GM12878 (cell line): ENCODE measurements around the gene C1orf21. TPM values are rescaled to one million over a fixed set of nuclear protein-coding genes. Genes with fewer than 3 reads are reported as not detected.

ENCODE experiments used
- ATAC-seq: fragments of 200-7000 bp; cut with Tn5 transposase; 3 replicates; pipeline ENCODE4 v1.9.1; 2020; ENCODE audit warnings: mild to moderate bottlenecking, moderate library complexity
- BruUV-seq: library from RNA; stranded (reverse); fragments of 400-500 nt; replicated peaks from 2 replicates; lab custom pipeline; 2021; lab: Mats Ljungman, UMichigan
- CTCF ChIA-PET: fragments of 300-600 bp; sonication (Branson Sonifier 250); formaldehyde crosslinking; extraction: SDS; loops from one replicate; lab custom pipeline; 2021; ENCODE audit warnings: inconsistent platforms; lab: Yijun Ruan, JAX
- POLR2A ChIA-PET: fragments of 350-600 bp; formaldehyde crosslinking; extraction: SDS; loops from one replicate; lab custom pipeline; 2021; ENCODE audit warnings: inconsistent platforms; lab: Charles Lee
- RAD21 ChIA-PET: fragments of 300-600 bp; sonication (Branson Sonifier 250); formaldehyde crosslinking; loops from one replicate; lab custom pipeline; 2023; ENCODE audit warnings: antibody characterized with exemption; ENCODE audit not compliant: unreplicated experiment; lab: Charles Lee
- SMC1A ChIA-PET: fragments of 300-600 bp; sonication (Branson Sonifier 250); formaldehyde crosslinking; loops from one replicate; lab custom pipeline; 2023; ENCODE audit not compliant: unreplicated experiment, uncharacterized antibody; lab: Charles Lee
- DNase-seq: peaks from one replicate; pipeline ENCODE4 v3.0.0-alpha.2; 2011; ENCODE audit warnings: low read depth, low spot score
- FAIRE-seq: peaks from 3 replicates; lab custom pipeline; 2011; peaks lifted over from hg19 to GRCh38; lab: Jason Lieb, UNC
- H2AFZ ChIP-seq: 2 replicates; pipeline ENCODE4 v1.6.0; 2011; ENCODE audit warnings: low read depth, low read length, control low read depth; ENCODE audit not compliant: control insufficient read depth
- H3K27ac ChIP-seq: 2 replicates; pipeline ENCODE4 v1.5.1; 2011; ENCODE audit warnings: control low read depth; ENCODE audit not compliant: control insufficient read depth, insufficient read depth
- H3K27me3 ChIP-seq, 2 experiments: replicated peaks in 1 of 2; 2 replicates each; pipeline versions ENCODE4 v1.6.0 to v1.6.1; 2011; ENCODE audit warnings: low read length in 1 of 2; ENCODE audit not compliant: control insufficient read depth in 2 of 2, insufficient read depth in 2 of 2
- H3K36me3 ChIP-seq, 2 experiments: 2 replicates each; pipeline ENCODE4 v1.5.1; 2011; ENCODE audit warnings: low read length in 1 of 2; ENCODE audit not compliant: control insufficient read depth in 2 of 2, insufficient read depth in 2 of 2
- H3K4me1 ChIP-seq: 2 replicates; pipeline ENCODE4 v1.6.1; 2011; ENCODE audit warnings: mild to moderate bottlenecking, low read length, moderate library complexity, mixed read lengths; ENCODE audit not compliant: control insufficient read depth, insufficient read depth
- H3K4me2 ChIP-seq: 2 replicates; pipeline ENCODE4 v1.6.0; 2011; ENCODE audit warnings: control low read depth; ENCODE audit not compliant: control insufficient read depth, insufficient read depth
- H3K4me3 ChIP-seq: fragments of 200-600 bp; sonication (generic); 2 replicates; pipeline ENCODE4 v1.5.1; 2016
- H3K79me2 ChIP-seq: 2 replicates; pipeline ENCODE4 v1.6.0; 2011; ENCODE audit warnings: low read length; ENCODE audit not compliant: control insufficient read depth, insufficient read depth
- H3K9ac ChIP-seq: 2 replicates; pipeline ENCODE4 v1.8.0; 2011; ENCODE audit warnings: low read length, control low read depth, mixed read lengths; ENCODE audit not compliant: control insufficient read depth, insufficient read depth
- H3K9me3 ChIP-seq: replicated peaks from 3 replicates; pipeline ENCODE4 v1.5.1; 2011; ENCODE audit warnings: mild to moderate bottlenecking, low read length; ENCODE audit not compliant: control insufficient read depth, insufficient read depth
- H4K20me1 ChIP-seq: 2 replicates; pipeline ENCODE4 v1.6.0; 2011; ENCODE audit not compliant: control insufficient read depth, insufficient read depth
- CHD4 ChIP-seq: fragments of 200-600 bp; sonication (generic); IDR thresholded peaks from 2 replicates; pipeline ENCODE4 v1.6.1; 2016; ENCODE audit warnings: mild to moderate bottlenecking
- DPF2 ChIP-seq: fragments of 450-650 bp; IDR thresholded peaks from 2 replicates; pipeline ENCODE4 v1.6.1; 2017; ENCODE audit warnings: mild to moderate bottlenecking
- HDGF ChIP-seq: fragments of 450-650 bp; IDR thresholded peaks from 2 replicates; pipeline ENCODE4 v1.6.1; 2016; ENCODE audit warnings: antibody characterized with exemption
- KAT2A ChIP-seq: conservative IDR thresholded peaks from 2 replicates; pipeline ENCODE4 v1.6.1; 2011; ENCODE audit warnings: low read depth, low read length; ENCODE audit not compliant: control insufficient read depth
- KDM1A ChIP-seq: fragments of 200-600 bp; sonication (generic); IDR thresholded peaks from 2 replicates; pipeline ENCODE4 v1.6.1; 2016; ENCODE audit warnings: borderline replicate concordance
- KLF5 ChIP-seq: fragments of 450-650 bp; IDR thresholded peaks from 2 replicates; pipeline ENCODE4 v1.6.1; 2014; ENCODE audit warnings: mild to moderate bottlenecking; ENCODE audit not compliant: partially characterized antibody
- MYB ChIP-seq: fragments of 150-350 bp; IDR thresholded peaks from 2 replicates; pipeline ENCODE4 v1.6.1; 2014; ENCODE audit warnings: mild to moderate bottlenecking, low read depth, low read length, borderline replicate concordance
- NFYA ChIP-seq: IDR thresholded peaks from 2 replicates; pipeline ENCODE4 v1.6.1; 2011; ENCODE audit warnings: low read depth, mild to moderate bottlenecking, low read length, improper control_type of control experiment, borderline replicate concordance
- REST ChIP-seq: IDR thresholded peaks from 2 replicates; pipeline ENCODE4 v1.6.1; 2012; ENCODE audit warnings: mild to moderate bottlenecking, low read depth, low read length
- RUNX3 ChIP-seq: IDR thresholded peaks from 2 replicates; pipeline ENCODE4 v1.6.1; 2012; ENCODE audit warnings: low read length, inconsistent platforms
- SIN3A ChIP-seq: IDR thresholded peaks from 2 replicates; pipeline ENCODE4 v1.6.1; 2012; ENCODE audit warnings: low read depth, low read length, improper control_type of control experiment
- STAT3 ChIP-seq: IDR thresholded peaks from 2 replicates; pipeline ENCODE4 v1.6.1; 2011; ENCODE audit warnings: low read depth, low read length, improper control_type of control experiment
- ZNF207 ChIP-seq: fragments of 450-650 bp; IDR thresholded peaks from 2 replicates; pipeline ENCODE4 v1.6.1; 2014; ENCODE audit warnings: antibody characterized with exemption, mild to moderate bottlenecking, borderline replicate concordance
- WGBS: methylation state at CpG from one replicate; pipeline ENCODE4 v1.1.6; 2016; ENCODE audit warnings: low lambda C conversion rate; ENCODE audit not compliant: insufficient replicate concordance, insufficient coverage; ENCODE audit errors: missing lambda C conversion rate; 5-methylcytosine and 5-hydroxymethylcytosine counted together
- in situ Hi-C: fragments of 300-500 bp; cut with MboI; formaldehyde crosslinking; loops from 9 replicates; pipeline ENCODE4 v1.14.3; 2018; ENCODE audit warnings: mixed read lengths
- intact Hi-C: fragments of 100-400 bp; cut with micrococcal nuclease; formaldehyde crosslinking; loops from one replicate; pipeline ENCODE4 v1.14.2; 2022; ENCODE audit not compliant: unreplicated experiment
- polyA plus RNA-seq, 11 experiments: library from polyadenylated mRNA; depleted of rRNA in 4 of 11; unstranded in 6 of 11; stranded (reverse) in 5 of 11; fragments of >200 nt; fragmentation: Nextera tagmentation in 4 of 11; fragmentation: Illumina TruSeq in 1 of 11; extraction: Ambion mirVana in 4 of 11; extraction: Trizol in 1 of 11; gene quantifications; 1 replicate in 1 of 11; 2 replicates in 10 of 11; pipeline versions ENCODE4 v1.2.1 to v1.2.3, GENCODE V29; 2011 to 2016; ENCODE audit warnings: inconsistent platforms in 2 of 11, missing spikeins in 2 of 11, low read depth in 1 of 11
- total RNA-seq, 4 experiments: library from RNA; depleted of rRNA in 3 of 4; stranded (reverse); fragments of >200 nt in 3 of 4; fragmentation: Illumina TruSeq in 1 of 4; extraction: Trizol in 1 of 4; gene quantifications; 2 replicates each; pipeline versions ENCODE4 v1.2.1 to v1.2.3, GENCODE V29; 2013 to 2021
- TF ChIP-seq, protein P1 (sequence below): fragments of 450-650 bp; IDR thresholded peaks from 2 replicates; pipeline ENCODE4 v1.6.1; 2014; ENCODE audit warnings: mild to moderate bottlenecking
- TF ChIP-seq, protein P2 (sequence below): fragments of 150-350 bp; IDR thresholded peaks from 2 replicates; pipeline ENCODE4 v1.6.1; 2016; ENCODE audit warnings: low read depth, low read length
- TF ChIP-seq, protein P3 (sequence below): fragments of 450-650 bp; IDR thresholded peaks from 2 replicates; pipeline ENCODE4 v1.6.1; 2018; ENCODE audit warnings: borderline replicate concordance, mild to moderate bottlenecking; ENCODE audit not compliant: partially characterized antibody

C1orf21 gene
- total and polyA plus RNA-seq, 10 of the 15 experiments (the other 5 are each of a cell fraction or from before 2014, with no cell fraction given), result 0.03 to 1.6 (median 0.17) TPM; not detected in 3

- 15% methylated on average over 3 of the region's 3 CpGs for WGBS
- TF ChIP-seq ZNF207 (no peak), REST (no peak), HDGF (no peak), KDM1A (no peak), SIN3A (no peak), NFYA (no peak), KAT2A (no peak), CHD4 (no peak), STAT3 (no peak), KLF5 (no peak), RUNX3 (no peak), DPF2 (no peak), MYB (no peak)
- TF ChIP-seq, protein P1, sequence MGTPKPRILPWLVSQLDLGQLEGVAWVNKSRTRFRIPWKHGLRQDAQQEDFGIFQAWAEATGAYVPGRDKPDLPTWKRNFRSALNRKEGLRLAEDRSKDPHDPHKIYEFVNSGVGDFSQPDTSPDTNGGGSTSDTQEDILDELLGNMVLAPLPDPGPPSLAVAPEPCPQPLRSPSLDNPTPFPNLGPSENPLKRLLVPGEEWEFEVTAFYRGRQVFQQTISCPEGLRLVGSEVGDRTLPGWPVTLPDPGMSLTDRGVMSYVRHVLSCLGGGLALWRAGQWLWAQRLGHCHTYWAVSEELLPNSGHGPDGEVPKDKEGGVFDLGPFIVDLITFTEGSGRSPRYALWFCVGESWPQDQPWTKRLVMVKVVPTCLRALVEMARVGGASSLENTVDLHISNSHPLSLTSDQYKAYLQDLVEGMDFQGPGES, result no peak
- TF ChIP-seq, protein P2, sequence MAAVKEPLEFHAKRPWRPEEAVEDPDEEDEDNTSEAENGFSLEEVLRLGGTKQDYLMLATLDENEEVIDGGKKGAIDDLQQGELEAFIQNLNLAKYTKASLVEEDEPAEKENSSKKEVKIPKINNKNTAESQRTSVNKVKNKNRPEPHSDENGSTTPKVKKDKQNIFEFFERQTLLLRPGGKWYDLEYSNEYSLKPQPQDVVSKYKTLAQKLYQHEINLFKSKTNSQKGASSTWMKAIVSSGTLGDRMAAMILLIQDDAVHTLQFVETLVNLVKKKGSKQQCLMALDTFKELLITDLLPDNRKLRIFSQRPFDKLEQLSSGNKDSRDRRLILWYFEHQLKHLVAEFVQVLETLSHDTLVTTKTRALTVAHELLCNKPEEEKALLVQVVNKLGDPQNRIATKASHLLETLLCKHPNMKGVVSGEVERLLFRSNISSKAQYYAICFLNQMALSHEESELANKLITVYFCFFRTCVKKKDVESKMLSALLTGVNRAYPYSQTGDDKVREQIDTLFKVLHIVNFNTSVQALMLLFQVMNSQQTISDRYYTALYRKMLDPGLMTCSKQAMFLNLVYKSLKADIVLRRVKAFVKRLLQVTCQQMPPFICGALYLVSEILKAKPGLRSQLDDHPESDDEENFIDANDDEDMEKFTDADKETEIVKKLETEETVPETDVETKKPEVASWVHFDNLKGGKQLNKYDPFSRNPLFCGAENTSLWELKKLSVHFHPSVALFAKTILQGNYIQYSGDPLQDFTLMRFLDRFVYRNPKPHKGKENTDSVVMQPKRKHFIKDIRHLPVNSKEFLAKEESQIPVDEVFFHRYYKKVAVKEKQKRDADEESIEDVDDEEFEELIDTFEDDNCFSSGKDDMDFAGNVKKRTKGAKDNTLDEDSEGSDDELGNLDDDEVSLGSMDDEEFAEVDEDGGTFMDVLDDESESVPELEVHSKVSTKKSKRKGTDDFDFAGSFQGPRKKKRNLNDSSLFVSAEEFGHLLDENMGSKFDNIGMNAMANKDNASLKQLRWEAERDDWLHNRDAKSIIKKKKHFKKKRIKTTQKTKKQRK, result no peak
- TF ChIP-seq, protein P3, sequence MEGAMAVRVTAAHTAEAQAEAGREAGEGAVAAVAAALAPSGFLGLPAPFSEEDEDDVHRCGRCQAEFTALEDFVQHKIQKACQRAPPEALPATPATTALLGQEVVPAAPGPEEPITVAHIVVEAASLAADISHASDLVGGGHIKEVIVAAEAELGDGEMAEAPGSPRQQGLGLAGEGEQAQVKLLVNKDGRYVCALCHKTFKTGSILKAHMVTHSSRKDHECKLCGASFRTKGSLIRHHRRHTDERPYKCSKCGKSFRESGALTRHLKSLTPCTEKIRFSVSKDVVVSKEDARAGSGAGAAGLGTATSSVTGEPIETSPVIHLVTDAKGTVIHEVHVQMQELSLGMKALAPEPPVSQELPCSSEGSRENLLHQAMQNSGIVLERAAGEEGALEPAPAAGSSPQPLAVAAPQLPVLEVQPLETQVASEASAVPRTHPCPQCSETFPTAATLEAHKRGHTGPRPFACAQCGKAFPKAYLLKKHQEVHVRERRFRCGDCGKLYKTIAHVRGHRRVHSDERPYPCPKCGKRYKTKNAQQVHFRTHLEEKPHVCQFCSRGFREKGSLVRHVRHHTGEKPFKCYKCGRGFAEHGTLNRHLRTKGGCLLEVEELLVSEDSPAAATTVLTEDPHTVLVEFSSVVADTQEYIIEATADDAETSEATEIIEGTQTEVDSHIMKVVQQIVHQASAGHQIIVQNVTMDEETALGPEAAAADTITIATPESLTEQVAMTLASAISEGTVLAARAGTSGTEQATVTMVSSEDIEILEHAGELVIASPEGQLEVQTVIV, result no peak
These were observed 119.7 kb downstream of the C1orf21 start for GRCh38 chr1:184506481-184506880.

More at GRCh38 chr1:184506481-184506880, 119.7 kb downstream of the C1orf21 start:
- Histone ChIP-seq H2AFZ (no peak overlapping the region), H3K9ac (no peak overlapping the region), H3K79me2 (no peaks in the 10 kb centered on the region), H3K4me2 (no peak overlapping the region), H3K9me3 (no peaks in the 10 kb centered on the region), H3K27me3 (peaks cover 0 to 2% of the 10 kb centered on the region in 2 experiments; a peak in 2 of 4 replicates), H4K20me1 (no peaks in the 10 kb centered on the region), H3K36me3 (no peaks in the 10 kb centered on the region), H3K27ac (no peak overlapping the region), H3K4me3 (no peak overlapping the region), H3K4me1 (no peaks in the 10 kb centered on the region)
- in situ Hi-C loops, result no loop called here
- DNase-seq, result no peak
- BruUV-seq, result no TSS peak
- no peak for FAIRE-seq
- intact Hi-C loops, result no loop called here
- ATAC-seq, result no peak
- ChIA-PET POLR2A (no interaction called here), CTCF (no interaction called here), RAD21 (no interaction called here), SMC1A (no interaction called here)
